B cell (primary cell): ENCODE results near the gene RPL13A. TPM values are rescaled to one million over a fixed set of nuclear protein-coding genes. Genes with fewer than 3 reads are reported as not detected.

Experiments used
- ATAC-seq: fragments of 200-7000 bp; cut with Tn5 transposase; one replicate; pipeline ENCODE4 v1.10.0; 2021; ENCODE audit warnings: low read depth, mild to moderate bottlenecking, moderate number of reproducible peaks, moderate library complexity
- CTCF ChIA-PET: fragments of 350-600 bp; sonication (Branson Sonifier 250); formaldehyde crosslinking; loops from one replicate; lab custom pipeline; 2021; ENCODE audit warnings: antibody characterized with exemption, inconsistent platforms; lab: Charles Lee
- POLR2A ChIA-PET: fragments of 350-600 bp; sonication (Branson Sonifier 250); formaldehyde crosslinking; loops from one replicate; lab custom pipeline; 2021; ENCODE audit warnings: antibody characterized with exemption; lab: Charles Lee
- DNase-seq: peaks from one replicate; pipeline ENCODE4 v3.0.0; 2013
- H2AFZ ChIP-seq: 2 replicates; pipeline ENCODE4 v1.6.1; 2012; ENCODE audit warnings: mild to moderate bottlenecking, low read depth, low read length; ENCODE audit not compliant: insufficient read depth, poor library complexity, severe bottlenecking
- H3K27ac ChIP-seq, 2 donors: 1 replicate in 1 of 2; 2 replicates in 1 of 2; pipeline ENCODE4 v1.5.1; 2012 to 2013; ENCODE audit warnings: low read length in 2 of 2, mild to moderate bottlenecking in 2 of 2, moderate library complexity in 1 of 2
- H3K27me3 ChIP-seq, 4 experiments: fragments of 200-600 bp in 1 of 4; sonication (generic) in 1 of 4; replicated peaks in 1 of 4; 1 replicate in 2 of 4; 2 replicates in 2 of 4; pipeline versions ENCODE4 v1.6.1 to v1.7.0; 2013 to 2016; ENCODE audit warnings: low read length in 3 of 4, mild to moderate bottlenecking in 2 of 4, mixed read lengths in 1 of 4, moderate library complexity in 1 of 4; ENCODE audit not compliant: insufficient read depth in 4 of 4, control insufficient read depth in 3 of 4; ENCODE audit errors: control extremely low read depth in 1 of 4
- H3K36me3 ChIP-seq, 2 experiments: replicated peaks in 1 of 2; 1 replicate in 1 of 2; 2 replicates in 1 of 2; pipeline versions ENCODE4 v1.6.1 to v1.7.1; 2013; ENCODE audit warnings: low read length in 1 of 2; ENCODE audit not compliant: insufficient read depth in 2 of 2, control insufficient read depth in 1 of 2; ENCODE audit errors: control extremely low read depth in 1 of 2, extremely low read depth in 1 of 2
- H3K4me1 ChIP-seq, 2 donors: fragments of 200-600 bp in 1 of 2; sonication (generic) in 1 of 2; 1 replicate in 1 of 2; 2 replicates in 1 of 2; pipeline versions ENCODE4 v1.5.1 to v1.6.1; 2013 to 2017; ENCODE audit warnings: low read length in 2 of 2; ENCODE audit not compliant: control insufficient read depth in 2 of 2, insufficient read depth in 2 of 2
- H3K4me2 ChIP-seq: replicated peaks from 2 replicates; pipeline ENCODE3; 2012; ENCODE audit warnings: mild to moderate bottlenecking, low read depth, low read length; ENCODE audit not compliant: poor library complexity, severe bottlenecking
- H3K4me3 ChIP-seq, 5 experiments: fragments of 200-600 bp in 1 of 5; sonication (generic) in 1 of 5; 1 replicate in 3 of 5; 2 replicates in 2 of 5; pipeline versions ENCODE4 v1.5.1 to v1.7.0; 2011 to 2016; ENCODE audit warnings: low read length in 4 of 5, mild to moderate bottlenecking in 4 of 5, low read depth in 2 of 5, control low read depth in 1 of 5, moderate library complexity in 1 of 5; ENCODE audit not compliant: insufficient read depth in 1 of 5; ENCODE audit errors: control extremely low read depth in 1 of 5, extremely low read depth in 1 of 5
- H3K79me2 ChIP-seq: fragments of 200-600 bp; sonication (generic); one replicate; pipeline ENCODE4 v1.6.0; 2016; ENCODE audit warnings: low read length; ENCODE audit not compliant: control insufficient read depth, insufficient read depth
- H3K9ac ChIP-seq: fragments of 200-600 bp; sonication (generic); 2 replicates; pipeline ENCODE4 v1.6.1; 2017; ENCODE audit warnings: mild to moderate bottlenecking, low read length, moderate library complexity
- H3K9me3 ChIP-seq, 3 donors: one replicate each; pipeline versions ENCODE4 v1.6.1 to v1.7.1; 2013; ENCODE audit warnings: low read length in 2 of 3; ENCODE audit not compliant: control insufficient read depth in 2 of 3, insufficient read depth in 1 of 3; ENCODE audit errors: control extremely low read depth in 1 of 3
- H4K20me1 ChIP-seq: 2 replicates; pipeline ENCODE4 v1.6.0; 2012; ENCODE audit warnings: mild to moderate bottlenecking, low read length; ENCODE audit not compliant: insufficient read depth, control insufficient read depth, poor library complexity, severe bottlenecking
- H3K27ac Mint-ChIP-seq: one replicate; pipeline ENCODE4 v1.8.0; 2021; ENCODE audit warnings: mixed read lengths
- H3K27me3 Mint-ChIP-seq: one replicate; pipeline ENCODE4 v1.8.0; 2021; ENCODE audit warnings: mixed read lengths
- H3K4me1 Mint-ChIP-seq: one replicate; pipeline ENCODE4 v1.8.0; 2021; ENCODE audit warnings: mixed read lengths
- H3K4me3 Mint-ChIP-seq: one replicate; pipeline ENCODE4 v1.8.0; 2021; ENCODE audit warnings: mixed read lengths
- H3K9me3 Mint-ChIP-seq: one replicate; pipeline ENCODE4 v1.8.0; 2022; ENCODE audit warnings: mixed read lengths; ENCODE audit not compliant: insufficient read depth
- EZH2 ChIP-seq: IDR thresholded peaks from 2 replicates; pipeline ENCODE4 v1.6.1; 2012; ENCODE audit warnings: borderline replicate concordance, low read depth, mild to moderate bottlenecking, moderate library complexity, low read length; ENCODE audit not compliant: insufficient read depth, poor library complexity, severe bottlenecking
- WGBS: methylation state at CpG from one replicate; pipeline ENCODE4 v1.1.5; 2013; ENCODE audit warnings: missing lambda C conversion rate; ENCODE audit not compliant: insufficient coverage; 5-methylcytosine and 5-hydroxymethylcytosine counted together
- intact Hi-C: fragments of 100-400 bp; cut with micrococcal nuclease; formaldehyde crosslinking; loops from one replicate; pipeline ENCODE4 v1.10.0; 2022
- polyA plus RNA-seq: library from polyadenylated mRNA; depleted of rRNA; stranded (reverse); fragments of >200 nt; gene quantifications from 2 replicates; pipeline ENCODE4 v1.2.3, GENCODE V29; 2012
- total RNA-seq, 2 donors: library from RNA; stranded (reverse); fragments of 120-200 nt in 1 of 2; gene quantifications; 1 replicate in 1 of 2; 2 replicates in 1 of 2; pipeline versions ENCODE4 v1.2.3 to v1.2.4, GENCODE V29; 2013 to 2022
- TF ChIP-seq, protein P1 (sequence below): fragments of 200-600 bp; IDR thresholded peaks from one replicate; pipeline ENCODE4 v1.8.0; 2022; ENCODE audit warnings: antibody characterized with exemption, mild to moderate bottlenecking

The RPL13A gene
- total and polyA plus RNA-seq, 2 donors (not counting 1 experiment from before 2014, with no cell fraction given) = 5,457 to 6,298 TPM

DNA sequence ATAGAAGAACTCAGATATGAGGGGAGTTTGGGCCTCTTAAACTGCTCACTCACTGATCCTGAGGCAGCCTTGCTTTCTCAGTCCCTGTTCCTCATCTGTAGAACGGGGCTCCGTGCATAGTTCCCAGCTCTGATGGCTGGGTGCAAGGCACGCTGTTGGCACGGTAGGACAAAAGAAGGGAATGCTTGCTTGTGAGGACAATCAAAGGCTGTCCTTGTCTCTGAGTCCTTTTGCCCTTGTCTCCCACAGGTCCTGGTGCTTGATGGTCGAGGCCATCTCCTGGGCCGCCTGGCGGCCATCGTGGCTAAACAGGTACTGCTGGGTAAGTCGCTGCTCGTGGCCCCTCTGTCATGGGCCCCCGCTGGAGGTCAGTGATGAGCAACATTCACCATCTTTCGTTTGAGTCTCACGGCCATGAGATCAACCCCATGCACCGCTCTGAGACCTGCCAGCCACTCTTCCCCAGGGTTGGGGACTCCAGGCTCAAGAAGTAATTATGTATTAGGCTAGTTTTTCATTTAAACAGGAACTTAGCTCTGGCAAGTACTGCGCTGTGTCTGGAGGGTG is 2.3 kb downstream of the RPL13A start:
- H3K9ac ChIP-seq = peak overlapping the region; percentile 100

More for the DNA sequence above, 2.3 kb downstream of the RPL13A start:
- H3K27ac ChIP-seq = peak overlapping the region; percentile 91 to 97
- H3K4me2 ChIP-seq = peak overlapping the region; percentile 93
- peak overlapping the region; percentile 99 for H3K4me3 Mint-ChIP-seq
- ChIA-PET CTCF (interaction anchor here (0.6 to 1.3 kb wide), 2 partner anchors 11 to 18 kb away, joined by 3 to 5 read pairs; no protein-coding TSS in a partner anchor), POLR2A (interaction anchor here (0.6 to 1.9 kb wide), 5 partner anchors 10 to 221 kb away, joined by 3 to 7 read pairs (median 4); partner anchors contain the start of gene SCAF1)
- WGBS = 56% methylated on average over 12 of the region's 15 CpGs
- intact Hi-C loops = no loop called here
- H3K9me3 Mint-ChIP-seq = no peaks in the 10 kb centered on the region
- H3K79me2 ChIP-seq = peaks cover 40% of the 10 kb centered on the region
- H3K27ac Mint-ChIP-seq = peak overlapping the region; percentile 97
- H3K36me3 ChIP-seq = peaks cover 10 to 44% of the 10 kb centered on the region in 2 experiments
- DNase-seq = peak; percentile 57
- H3K27me3 ChIP-seq = no peaks in the 10 kb centered on the region
- H3K9me3 ChIP-seq = peaks cover 0 to 5% (median 0%) of the 10 kb centered on the region in 3 donors
- peaks cover 45% of the 10 kb centered on the region for H4K20me1 ChIP-seq
- no peaks in the 10 kb centered on the region for H3K27me3 Mint-ChIP-seq
- H2AFZ ChIP-seq = no peak overlapping the region
- H3K4me3 ChIP-seq = peak overlapping the region in 4 of 5 experiments; percentile 92 to 100 (median 98)
- ATAC-seq = no peak
- peaks cover 49% of the 10 kb centered on the region for H3K4me1 Mint-ChIP-seq
- peaks cover 17 to 39% of the 10 kb centered on the region in 2 donors for H3K4me1 ChIP-seq
- TF ChIP-seq EZH2 = no peak
- TF ChIP-seq, protein P1, sequence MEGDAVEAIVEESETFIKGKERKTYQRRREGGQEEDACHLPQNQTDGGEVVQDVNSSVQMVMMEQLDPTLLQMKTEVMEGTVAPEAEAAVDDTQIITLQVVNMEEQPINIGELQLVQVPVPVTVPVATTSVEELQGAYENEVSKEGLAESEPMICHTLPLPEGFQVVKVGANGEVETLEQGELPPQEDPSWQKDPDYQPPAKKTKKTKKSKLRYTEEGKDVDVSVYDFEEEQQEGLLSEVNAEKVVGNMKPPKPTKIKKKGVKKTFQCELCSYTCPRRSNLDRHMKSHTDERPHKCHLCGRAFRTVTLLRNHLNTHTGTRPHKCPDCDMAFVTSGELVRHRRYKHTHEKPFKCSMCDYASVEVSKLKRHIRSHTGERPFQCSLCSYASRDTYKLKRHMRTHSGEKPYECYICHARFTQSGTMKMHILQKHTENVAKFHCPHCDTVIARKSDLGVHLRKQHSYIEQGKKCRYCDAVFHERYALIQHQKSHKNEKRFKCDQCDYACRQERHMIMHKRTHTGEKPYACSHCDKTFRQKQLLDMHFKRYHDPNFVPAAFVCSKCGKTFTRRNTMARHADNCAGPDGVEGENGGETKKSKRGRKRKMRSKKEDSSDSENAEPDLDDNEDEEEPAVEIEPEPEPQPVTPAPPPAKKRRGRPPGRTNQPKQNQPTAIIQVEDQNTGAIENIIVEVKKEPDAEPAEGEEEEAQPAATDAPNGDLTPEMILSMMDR = peak; percentile 31
